HepG2 (cell line): ENCODE data around the gene ELK1. TPM values are rescaled to one million over a fixed set of nuclear protein-coding genes. Genes with fewer than 3 reads are reported as not detected.

Experiments
- ARID3A ChIP-seq: IDR thresholded peaks from 2 replicates; pipeline ENCODE4 v1.6.1; 2012; ENCODE audit warnings: low read depth, low read length, improper control_type of control experiment
- BCL3 ChIP-seq: sonication (generic); formaldehyde crosslinking; IDR thresholded peaks from 2 replicates; pipeline ENCODE4 v1.5.1; 2020; ENCODE audit warnings: mild to moderate bottlenecking, missing genetic modification reagents, moderate library complexity
- DBP ChIP-seq: sonication (generic); formaldehyde crosslinking; IDR thresholded peaks from 2 replicates; pipeline ENCODE4 v1.4.0; 2020; ENCODE audit warnings: missing genetic modification reagents; ENCODE audit errors: not compliant biosample characterization
- EEA1 ChIP-seq: sonication (generic); formaldehyde crosslinking; IDR thresholded peaks from 2 replicates; pipeline ENCODE4 v1.5.1; 2020; ENCODE audit warnings: mild to moderate bottlenecking, missing genetic modification reagents, borderline replicate concordance
- GTF2F1 ChIP-seq: fragments of 150-350 bp; IDR thresholded peaks from 2 replicates; pipeline ENCODE4 v1.6.1; 2014; ENCODE audit warnings: low read length
- HDAC2 ChIP-seq: sonication (generic); formaldehyde crosslinking; IDR thresholded peaks from 2 replicates; pipeline ENCODE4 v1.4.0; 2020; ENCODE audit warnings: missing genetic modification reagents
- KDM5B ChIP-seq: sonication (generic); formaldehyde crosslinking; IDR thresholded peaks from 2 replicates; pipeline ENCODE4 v1.4.0; 2020; ENCODE audit warnings: missing genetic modification reagents, mild to moderate bottlenecking, borderline replicate concordance
- LRRFIP1 ChIP-seq: sonication (generic); formaldehyde crosslinking; conservative IDR thresholded peaks from 2 replicates; pipeline ENCODE4 v1.4.0; 2020; ENCODE audit warnings: missing genetic modification reagents
- MTA3 ChIP-seq: sonication (generic); formaldehyde crosslinking; IDR thresholded peaks from 2 replicates; pipeline ENCODE4 v1.4.0; 2020; ENCODE audit warnings: missing genetic modification reagents
- RBM39 ChIP-seq: fragments of 200-400 bp; formaldehyde crosslinking; IDR thresholded peaks from one replicate; pipeline ENCODE4 v1.6.1; 2018; ENCODE audit warnings: antibody characterized with exemption, mild to moderate bottlenecking, low read depth, low read length; ENCODE audit not compliant: poor library complexity, severe bottlenecking
- YEATS2 ChIP-seq: sonication (generic); formaldehyde crosslinking; IDR thresholded peaks from 2 replicates; pipeline ENCODE4 v1.4.0; 2020; ENCODE audit warnings: missing genetic modification reagents, borderline replicate concordance
- ZBED4 ChIP-seq: sonication (generic); formaldehyde crosslinking; IDR thresholded peaks from 2 replicates; pipeline ENCODE4 v1.4.0; 2020; ENCODE audit warnings: missing genetic modification reagents, borderline replicate concordance
- ZC3H13 ChIP-seq: sonication (generic); formaldehyde crosslinking; IDR thresholded peaks from 2 replicates; pipeline ENCODE4 v1.8.1; 2023; ENCODE audit warnings: mild to moderate bottlenecking, missing genetic modification reagents, moderate library complexity
- ZFP82 ChIP-seq: sonication (generic); formaldehyde crosslinking; IDR thresholded peaks from 2 replicates; pipeline ENCODE4 v1.5.1; 2020; ENCODE audit warnings: mild to moderate bottlenecking, missing genetic modification reagents, borderline replicate concordance
- ZNF12 ChIP-seq: sonication (generic); formaldehyde crosslinking; IDR thresholded peaks from 2 replicates; pipeline ENCODE4 v1.5.0; 2020; ENCODE audit warnings: missing genetic modification reagents
- ZNF431 ChIP-seq: sonication (generic); formaldehyde crosslinking; IDR thresholded peaks from 2 replicates; pipeline ENCODE4 v1.9.0; 2022; ENCODE audit warnings: missing genetic modification reagents, low read depth, mild to moderate bottlenecking, borderline replicate concordance
- ZNF558 ChIP-seq: sonication (generic); formaldehyde crosslinking; IDR thresholded peaks from 2 replicates; pipeline ENCODE4 v1.9.0; 2022; ENCODE audit warnings: mild to moderate bottlenecking, missing genetic modification reagents, borderline replicate concordance
- ZSCAN29 ChIP-seq: sonication (generic); formaldehyde crosslinking; conservative IDR thresholded peaks from 2 replicates; pipeline ENCODE4 v1.4.0; 2020; ENCODE audit warnings: mild to moderate bottlenecking, missing genetic modification reagents
- polyA plus RNA-seq, 8 experiments: library from polyadenylated mRNA; depleted of rRNA in 3 of 8; stranded (reverse) in 7 of 8; unstranded in 1 of 8; fragments of >200 nt; fragmentation: Illumina TruSeq in 4 of 8; extraction: Trizol in 4 of 8; gene quantifications; 2 replicates each; pipeline versions ENCODE4 v1.2.1 to v1.2.3, GENCODE V29; 2011 to 2016; ENCODE audit warnings: low read depth in 4 of 8, missing spikeins in 1 of 8, mixed read lengths in 1 of 8; ENCODE audit not compliant: insufficient read depth in 1 of 8
- total RNA-seq, 5 experiments: library from RNA; depleted of rRNA; stranded (reverse); fragments of >200 nt; fragmentation: Illumina TruSeq; extraction: Trizol; gene quantifications; 2 replicates each; pipeline ENCODE4 v1.2.3, GENCODE V29; 2016; ENCODE audit warnings: low read depth in 1 of 5

ELK1 gene
- total and polyA plus RNA-seq, 2 of the 13 experiments (the other 11 are each of a cell fraction or from before 2014, with no cell fraction given): 4.3 to 7.2 TPM

- TF ChIP-seq EEA1 (0 out of 2 replicates have a peak, but pooled peaks have one; percentile 40), ZBED4 (no peak), DBP (CRISPR knock-in tag) (no peak), ZNF431 (CRISPR knock-in tag) (no peak), ARID3A (no peak), BCL3 (peak; percentile 73; the same call in 1 of the 2 replicates), LRRFIP1 (CRISPR knock-in tag) (no peak), GTF2F1 (no peak), RBM39 (no peak), ZSCAN29 (CRISPR knock-in tag) (no peak), ZNF558 (CRISPR knock-in tag) (peak; percentile 46; the same call in 1 of the 2 replicates), ZC3H13 (CRISPR knock-in tag) (no peak), MTA3 (CRISPR knock-in tag) (no peak), KDM5B (CRISPR knock-in tag) (peak; percentile 20; the same call in 1 of the 2 replicates), YEATS2 (CRISPR knock-in tag) (peak; percentile 43; the same call in 1 of the 2 replicates), ZFP82 (CRISPR knock-in tag) (no peak), HDAC2 (CRISPR knock-in tag) (no peak), ZNF12 (peak; percentile 27; the same call in 1 of the 2 replicates)
Observed at GRCh38 chrX:47619486-47620302, 30.7 kb downstream of the ELK1 start, which contains the start of gene SYN1 (continued).
